ENCODE data around the gene SRXN1.

SRXN1 gene

GRCh38 chr20:687468-688203 lies 34.6 kb upstream of the SRXN1 start:
- no peak for TF ChIP-seq CTBP1 (IDR thresholded peaks at IDR 0.05; ENCODE audit: borderline replicate concordance)
- no peak for TF ChIP-seq LEF1 (IDR thresholded peaks at IDR 0.05; ENCODE audit: borderline replicate concordance)
- no peak for TF ChIP-seq FOXM1 (IDR thresholded peaks at IDR 0.05; ENCODE audit: borderline replicate concordance)
- TF ChIP-seq SUZ12 (IDR thresholded peaks at IDR 0.05) = no peak
- TF ChIP-seq TARDBP (IDR thresholded peaks at IDR 0.05) = no peak
- TF ChIP-seq L3MBTL2 (conservative IDR thresholded peaks at IDR 0.05) = no peak
- TF ChIP-seq BHLHE40 (IDR thresholded peaks at IDR 0.05; ENCODE audit: borderline replicate concordance) = no peak
- no peak for TF ChIP-seq ZNF384 (IDR thresholded peaks at IDR 0.05)
- TF ChIP-seq ARNT (IDR thresholded peaks at IDR 0.05) = no peak
- TF ChIP-seq FOXK2 (IDR thresholded peaks at IDR 0.05) = no peak
- no peak for TF ChIP-seq HDGF (IDR thresholded peaks at IDR 0.05; ENCODE audit: borderline replicate concordance)
- no peak for TF ChIP-seq SP1 (IDR thresholded peaks at IDR 0.05)
- no peak for TF ChIP-seq ELF4 (IDR thresholded peaks at IDR 0.05)
- no peak for TF ChIP-seq FOXA1 (IDR thresholded peaks at IDR 0.05)
- TF ChIP-seq PKNOX1 (IDR thresholded peaks at IDR 0.05) = no peak
- no peak for TF ChIP-seq NFRKB (IDR thresholded peaks at IDR 0.05)
- CTCF ChIA-PET = no interaction called here
- no peak for DNase-seq (ENCODE audit: extremely low spot score)
- POLR2A ChIA-PET = no interaction called here

GRCh38 chr20:684676-685319 lies 31.8 kb upstream of the SRXN1 start:
- ChIA-PET POLR2A (no interaction called here), CTCF (interaction anchor here (0.9 kb wide), 1 partner anchor 18 kb away, joined by 5 read pairs; no protein-coding TSS in a partner anchor)
- TF ChIP-seq SP1 (IDR thresholded peaks at IDR 0.05) (no peak), L3MBTL2 (conservative IDR thresholded peaks at IDR 0.05) (no peak)
- no peak for DNase-seq (ENCODE audit: extremely low spot score)

- TF ChIP-seq FOXK2 (IDR thresholded peaks at IDR 0.05) (no peak), SUZ12 (IDR thresholded peaks at IDR 0.05) (no peak), L3MBTL2 (conservative IDR thresholded peaks at IDR 0.05) (no peak), PKNOX1 (IDR thresholded peaks at IDR 0.05) (no peak), ZNF384 (IDR thresholded peaks at IDR 0.05) (no peak), CTBP1 (IDR thresholded peaks at IDR 0.05; ENCODE audit: borderline replicate concordance) (no peak), HDGF (IDR thresholded peaks at IDR 0.05; ENCODE audit: borderline replicate concordance) (no peak), BHLHE40 (IDR thresholded peaks at IDR 0.05; ENCODE audit: borderline replicate concordance) (no peak), FOXA1 (IDR thresholded peaks at IDR 0.05) (no peak), ARNT (IDR thresholded peaks at IDR 0.05) (no peak), FOXM1 (IDR thresholded peaks at IDR 0.05; ENCODE audit: borderline replicate concordance) (no peak), SP1 (IDR thresholded peaks at IDR 0.05) (no peak), TARDBP (IDR thresholded peaks at IDR 0.05) (no peak), NFRKB (IDR thresholded peaks at IDR 0.05) (no peak)
- POLR2A ChIA-PET = no interaction called here
- CTCF ChIA-PET = interaction anchor here (1.0 kb wide), 1 partner anchor 15 kb away, joined by 4 read pairs; no protein-coding TSS in a partner anchor
- no peak for DNase-seq (ENCODE audit: extremely low spot score)
Measured at GRCh38 chr20:682123-682522, 29.1 kb upstream of the SRXN1 start.

- POLR2A ChIA-PET = no interaction called here
- TF ChIP-seq FOXA1 (IDR thresholded peaks at IDR 0.05) (no peak), SUZ12 (IDR thresholded peaks at IDR 0.05) (no peak), TARDBP (IDR thresholded peaks at IDR 0.05) (no peak), FOXM1 (IDR thresholded peaks at IDR 0.05; ENCODE audit: borderline replicate concordance) (no peak), ELF4 (IDR thresholded peaks at IDR 0.05) (no peak), L3MBTL2 (conservative IDR thresholded peaks at IDR 0.05) (no peak), LEF1 (IDR thresholded peaks at IDR 0.05; ENCODE audit: borderline replicate concordance) (no peak), ZNF384 (IDR thresholded peaks at IDR 0.05) (no peak), HDGF (IDR thresholded peaks at IDR 0.05; ENCODE audit: borderline replicate concordance) (no peak), NFRKB (IDR thresholded peaks at IDR 0.05) (no peak), CTBP1 (IDR thresholded peaks at IDR 0.05; ENCODE audit: borderline replicate concordance) (no peak), BHLHE40 (IDR thresholded peaks at IDR 0.05; ENCODE audit: borderline replicate concordance) (no peak), SP1 (IDR thresholded peaks at IDR 0.05) (no peak)
- CTCF ChIA-PET = interaction anchor here (0.6 kb wide), 1 partner anchor 225 kb away, joined by 3 read pairs; no protein-coding TSS in a partner anchor
- DNase-seq (ENCODE audit: extremely low spot score) = no peak
Measured at GRCh38 chr20:680638-681187, 27.7 kb upstream of the SRXN1 start.

- POLR2A ChIA-PET = no interaction called here
- TF ChIP-seq ARNT (IDR thresholded peaks at IDR 0.05) = no peak
- TF ChIP-seq CTBP1 (IDR thresholded peaks at IDR 0.05; ENCODE audit: borderline replicate concordance) = no peak
- TF ChIP-seq L3MBTL2 (conservative IDR thresholded peaks at IDR 0.05) = no peak
- TF ChIP-seq ELF4 (IDR thresholded peaks at IDR 0.05) = no peak
- no peak for TF ChIP-seq ZNF384 (IDR thresholded peaks at IDR 0.05)
- TF ChIP-seq SP1 (IDR thresholded peaks at IDR 0.05) = no peak
- TF ChIP-seq NFRKB (IDR thresholded peaks at IDR 0.05) = no peak
- TF ChIP-seq LEF1 (IDR thresholded peaks at IDR 0.05; ENCODE audit: borderline replicate concordance) = no peak
- TF ChIP-seq FOXA1 (IDR thresholded peaks at IDR 0.05) = no peak
- TF ChIP-seq BHLHE40 (IDR thresholded peaks at IDR 0.05; ENCODE audit: borderline replicate concordance) = no peak
- no peak for TF ChIP-seq SUZ12 (IDR thresholded peaks at IDR 0.05)
- TF ChIP-seq TARDBP (IDR thresholded peaks at IDR 0.05) = no peak
- no peak for TF ChIP-seq FOXK2 (IDR thresholded peaks at IDR 0.05)
- TF ChIP-seq HDGF (IDR thresholded peaks at IDR 0.05; ENCODE audit: borderline replicate concordance) = no peak
- TF ChIP-seq PKNOX1 (IDR thresholded peaks at IDR 0.05) = no peak
- TF ChIP-seq FOXM1 (IDR thresholded peaks at IDR 0.05; ENCODE audit: borderline replicate concordance) = no peak
- CTCF ChIA-PET = interaction anchor here (1.2 kb wide), 1 partner anchor 11 kb away, joined by 4 read pairs; no protein-coding TSS in a partner anchor
- DNase-seq (ENCODE audit: extremely low spot score) = no peak
Measured at GRCh38 chr20:677957-678356, 25.0 kb upstream of the SRXN1 start.

Data from HEK293T (cell line).